ENCODE results near the gene SLC41A1. TPM values are rescaled to one million over a fixed set of nuclear protein-coding genes. Genes with fewer than 3 reads are reported as not detected.
A peak's percentile ranks its signal among the peaks of the same experiment; 100 is the strongest.

Gene SLC41A1
- total and polyA plus RNA-seq, 2 donors from 2014 or later, result 19.1 to 20.9 TPM

GRCh38 chr1:205772607-205773032, 40.4 kb downstream of the SLC41A1 start:
- TF ChIP-seq CTCF (IDR thresholded peaks at IDR 0.05; ENCODE audit: borderline replicate concordance, extremely low read depth, insufficient read depth), result no peak
- peaks cover 0 to 6% (median 2%) of the 10 kb centered on the region in 3 donors for H3K36me3 ChIP-seq (ENCODE audit: control insufficient read depth in 2 of 3, insufficient read depth in 3 of 3, low read length in 3 of 3)
- peaks cover 0 to 8% (median 0%) of the 10 kb centered on the region in 3 donors for H3K4me1 ChIP-seq (ENCODE audit: control insufficient read depth in 2 of 3, insufficient read depth in 2 of 3, low read depth in 1 of 3, low read length in 3 of 3)
- peak overlapping the region in 1 of 2 donors; percentile 0 for H3K27ac ChIP-seq (ENCODE audit: low read depth in 2 of 2, low read length in 2 of 2)
- no peak overlapping the region for H3K4me3 ChIP-seq (ENCODE audit: low read length in 3 of 3)
- H3K9ac ChIP-seq (ENCODE audit: low read length in 3 of 3), result no peak overlapping the region
- intact Hi-C loops (cut with DNase I), result no loop called here
- H3K9me3 ChIP-seq (ENCODE audit: control insufficient read depth in 2 of 3, insufficient read depth in 1 of 3, low read length in 3 of 3), result no peaks in the 10 kb centered on the region
- FAIRE-seq, result no peak
- DNase-seq, result no peak
- H3K27me3 ChIP-seq (ENCODE audit: control insufficient read depth, insufficient read depth, low read length), result peaks cover 4% of the 10 kb centered on the region

DNA sequence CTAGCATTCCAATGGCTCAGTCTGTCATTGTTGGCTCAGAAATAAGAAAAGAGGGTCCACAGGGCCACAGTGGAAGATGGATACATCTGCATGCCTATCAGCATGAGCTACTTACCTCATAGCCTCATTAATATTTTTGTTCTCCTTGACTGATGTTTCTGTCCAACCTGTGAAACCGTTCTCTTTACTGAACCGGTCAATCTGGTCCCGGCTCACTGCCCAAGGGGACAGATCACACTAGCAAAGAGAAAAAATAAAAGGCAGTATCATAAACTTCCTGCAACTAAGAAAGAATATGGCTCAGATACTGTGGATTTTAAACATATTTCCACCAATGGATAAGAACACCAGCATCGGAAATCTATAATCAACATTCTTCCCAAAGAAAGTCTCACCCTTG, 42.4 kb downstream of the SLC41A1 start:
- Histone ChIP-seq H3K9ac (ENCODE audit: low read length in 3 of 3) (no peak overlapping the region), H3K4me1 (ENCODE audit: control insufficient read depth in 2 of 3, insufficient read depth in 2 of 3, low read depth in 1 of 3, low read length in 3 of 3) (peaks cover 0 to 8% (median 0%) of the 10 kb centered on the region in 3 donors), H3K36me3 (ENCODE audit: control insufficient read depth in 2 of 3, insufficient read depth in 3 of 3, low read length in 3 of 3) (peaks cover 0 to 6% (median 2%) of the 10 kb centered on the region in 3 donors), H3K4me3 (ENCODE audit: low read length in 3 of 3) (no peak overlapping the region), H3K27ac (ENCODE audit: low read depth in 2 of 2, low read length in 2 of 2) (no peak overlapping the region), H3K27me3 (ENCODE audit: control insufficient read depth, insufficient read depth, low read length) (peaks cover 4% of the 10 kb centered on the region), H3K9me3 (ENCODE audit: control insufficient read depth in 2 of 3, insufficient read depth in 1 of 3, low read length in 3 of 3) (no peaks in the 10 kb centered on the region)
- intact Hi-C loops (cut with DNase I), result no loop called here
- DNase-seq (no peak), FAIRE-seq (no peak)
- TF ChIP-seq CTCF (IDR thresholded peaks at IDR 0.05; ENCODE audit: borderline replicate concordance, extremely low read depth, insufficient read depth), result no peak

- DNase-seq (no peak), FAIRE-seq (no peak)
- Histone ChIP-seq H3K4me3 (ENCODE audit: low read length in 3 of 3) (no peak overlapping the region), H3K27me3 (ENCODE audit: control insufficient read depth, insufficient read depth, low read length) (peaks cover 4% of the 10 kb centered on the region), H3K36me3 (ENCODE audit: control insufficient read depth in 2 of 3, insufficient read depth in 3 of 3, low read length in 3 of 3) (peaks cover 0 to 6% (median 2%) of the 10 kb centered on the region in 3 donors), H3K27ac (ENCODE audit: low read depth in 2 of 2, low read length in 2 of 2) (no peak overlapping the region), H3K9me3 (ENCODE audit: control insufficient read depth in 2 of 3, insufficient read depth in 1 of 3, low read length in 3 of 3) (no peaks in the 10 kb centered on the region), H3K4me1 (ENCODE audit: control insufficient read depth in 2 of 3, insufficient read depth in 2 of 3, low read depth in 1 of 3, low read length in 3 of 3) (peaks cover 0 to 8% (median 0%) of the 10 kb centered on the region in 3 donors), H3K9ac (ENCODE audit: low read length in 3 of 3) (no peak overlapping the region)
- TF ChIP-seq CTCF (IDR thresholded peaks at IDR 0.05; ENCODE audit: borderline replicate concordance, extremely low read depth, insufficient read depth), result no peak
- intact Hi-C loops (cut with DNase I), result no loop called here
Observed at GRCh38 chr1:205769641-205770365, 43.2 kb downstream of the SLC41A1 start.
